Stimulated activated CD8-positive, alpha-beta memory T cell treated with anti-CD3 and anti-CD28 coated beads, Interleukin-7, amount 100 ng/mL, for 4 hours (primary cell): ENCODE results near the gene TBC1D7.

ENCODE experiments used
- DNase-seq, 2 donors: peaks; one replicate each; pipeline ENCODE4 v3.0.0-alpha.2; 2020; ENCODE audit warnings: low read depth in 2 of 2

The TBC1D7 gene

GRCh38 chr6:13272131-13273046 is 55.9 kb downstream of the TBC1D7 start:
- peak in 1 of 2 donors; percentile 7 for DNase-seq

DNA sequence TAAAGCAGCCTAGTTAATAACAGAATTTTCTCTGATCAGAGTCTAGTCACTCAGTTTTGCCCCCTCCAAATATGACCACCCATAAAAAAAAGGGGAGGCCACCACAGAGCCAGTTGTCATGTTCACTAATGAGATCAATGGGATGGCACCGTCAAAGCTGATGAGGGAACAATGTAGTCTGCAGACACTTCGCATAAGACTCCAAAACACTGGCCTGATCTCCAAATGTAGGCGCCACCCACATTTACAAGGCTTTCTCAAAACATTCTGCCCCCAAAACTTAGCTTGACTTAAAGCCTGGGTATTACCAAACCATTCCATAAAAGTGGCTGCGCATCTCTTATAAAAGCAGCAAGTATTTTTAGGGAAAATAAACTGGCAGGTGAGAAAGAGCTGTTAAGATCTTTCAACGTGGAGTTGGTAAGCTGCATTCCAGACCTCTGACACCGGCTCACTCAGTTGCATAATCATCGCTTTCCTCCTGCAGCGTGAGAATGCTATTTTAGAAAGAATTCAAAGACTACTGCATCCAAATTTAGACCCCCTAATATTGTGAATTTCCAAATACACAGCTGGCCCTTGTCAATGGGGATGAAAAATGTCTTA is 59.3 kb downstream of the TBC1D7 start:
- no peak for DNase-seq

DNA sequence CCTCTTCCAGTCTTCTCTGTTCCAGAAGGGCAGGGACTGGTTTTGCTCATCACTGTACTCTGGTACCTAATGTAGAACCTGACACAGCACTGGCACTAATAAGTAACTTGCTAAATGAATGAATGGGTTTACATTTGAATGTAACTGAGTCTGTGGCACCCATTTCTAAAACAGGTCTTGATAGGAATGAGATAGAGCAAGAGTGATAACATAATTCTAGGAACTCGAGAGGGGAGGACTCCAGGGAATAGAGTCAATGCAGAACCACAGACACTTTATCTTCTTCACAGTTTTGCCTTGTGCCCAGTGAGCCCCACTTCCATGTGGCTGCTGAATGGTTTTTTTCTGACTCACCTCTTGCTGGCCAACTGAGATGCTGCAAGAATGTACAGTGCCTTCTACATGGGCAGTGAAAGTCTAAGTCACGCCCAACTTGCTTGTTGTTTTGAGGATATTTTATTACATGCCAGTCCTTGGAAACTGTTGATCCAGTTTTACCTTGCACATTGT is 61.1 kb downstream of the TBC1D7 start:
- no peak for DNase-seq

- no peak for DNase-seq
These were observed 64.7 kb downstream of the TBC1D7 start for GRCh38 chr6:13263669-13264068.

DNA sequence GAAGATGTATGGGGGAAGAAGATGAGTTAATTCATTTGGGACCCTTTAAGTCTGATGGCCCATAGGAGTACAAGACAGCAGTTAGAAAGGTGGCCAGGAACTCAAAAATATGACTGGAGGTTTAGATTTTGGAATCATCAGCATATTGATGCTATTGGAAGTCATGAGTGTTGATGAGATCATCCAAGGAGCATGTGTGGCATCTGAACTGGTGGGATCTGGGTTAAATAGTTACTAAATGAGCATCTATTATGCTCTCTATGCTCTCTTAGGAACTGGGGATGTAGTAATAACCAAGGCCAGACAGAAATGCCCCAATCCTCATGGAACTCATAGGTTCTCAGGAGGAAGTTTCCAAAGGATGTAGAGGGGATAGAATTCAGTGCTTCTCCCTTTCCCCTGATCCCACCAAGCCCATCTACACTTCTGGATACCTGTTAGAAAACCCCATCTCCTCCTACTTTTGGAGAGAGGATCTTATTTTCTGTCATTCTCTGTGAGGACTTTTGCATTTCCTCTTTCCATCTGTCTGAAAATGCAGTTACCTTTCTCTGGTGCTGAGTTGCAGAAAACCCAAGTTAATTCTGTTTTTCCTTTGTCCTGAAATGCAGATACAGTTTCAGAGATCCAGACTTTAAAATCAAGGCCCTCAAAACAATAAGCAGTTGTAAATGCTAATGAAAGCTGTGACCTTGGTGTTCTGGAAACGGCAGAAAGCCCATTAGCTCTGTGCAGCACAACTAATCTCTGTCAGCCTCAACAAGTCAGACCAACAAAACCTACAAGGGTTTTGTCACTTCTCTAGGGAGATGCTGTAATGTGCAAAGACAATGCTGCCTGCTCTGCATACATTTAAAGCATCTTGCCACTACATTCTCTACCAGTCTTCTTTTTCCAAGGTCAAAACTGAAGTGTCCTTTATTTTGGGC is 65.8 kb downstream of the TBC1D7 start:
- DNase-seq: no peak

DNA sequence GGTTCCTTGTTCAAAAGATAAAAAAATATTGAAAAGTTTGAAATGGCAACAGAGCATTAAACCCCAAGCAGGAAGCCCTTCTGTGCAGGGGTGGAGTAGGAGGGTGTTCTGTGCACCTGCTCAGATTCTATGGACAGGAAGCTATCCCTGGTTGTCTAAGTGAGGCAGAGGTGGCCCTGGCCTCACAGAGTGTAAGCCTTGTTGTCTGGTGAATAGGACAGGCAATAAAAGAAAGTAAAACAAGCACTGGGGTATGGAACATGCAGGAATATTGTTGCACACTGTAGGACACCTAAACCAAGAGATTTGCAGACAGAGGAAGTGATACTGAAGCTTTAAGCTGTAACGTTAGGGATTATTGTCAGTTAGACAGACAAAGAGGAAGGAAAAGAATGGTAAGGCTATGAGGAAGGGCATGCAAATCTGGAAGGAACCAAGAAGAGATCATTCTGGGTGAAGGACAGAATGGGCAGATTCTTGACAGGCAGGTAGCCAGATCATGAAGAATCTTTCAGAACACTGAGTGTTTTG is 66.8 kb downstream of the TBC1D7 start:
- DNase-seq: no peak

DNA sequence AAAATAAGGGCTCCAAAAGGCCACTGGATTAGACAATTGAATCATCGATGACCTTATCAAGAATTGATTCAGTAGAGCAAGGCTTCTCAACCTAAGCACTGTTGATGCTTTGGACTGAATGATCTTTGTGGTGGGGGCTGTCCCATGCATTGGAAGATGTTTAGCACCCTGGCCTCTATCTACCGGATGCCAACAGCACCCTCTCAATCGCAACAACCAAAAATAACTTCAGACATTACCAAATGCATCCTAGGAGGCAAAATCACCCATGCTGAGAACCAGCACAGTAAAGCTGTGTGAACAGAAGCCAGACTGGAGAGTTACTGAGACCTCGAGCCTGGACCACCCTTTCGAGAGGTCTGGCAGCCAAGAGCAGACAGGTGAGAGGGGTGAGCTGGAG is 67.5 kb downstream of the TBC1D7 start:
- no peak for DNase-seq

GRCh38 chr6:13260101-13260598 is 68.2 kb downstream of the TBC1D7 start:
- no peak for DNase-seq

DNA sequence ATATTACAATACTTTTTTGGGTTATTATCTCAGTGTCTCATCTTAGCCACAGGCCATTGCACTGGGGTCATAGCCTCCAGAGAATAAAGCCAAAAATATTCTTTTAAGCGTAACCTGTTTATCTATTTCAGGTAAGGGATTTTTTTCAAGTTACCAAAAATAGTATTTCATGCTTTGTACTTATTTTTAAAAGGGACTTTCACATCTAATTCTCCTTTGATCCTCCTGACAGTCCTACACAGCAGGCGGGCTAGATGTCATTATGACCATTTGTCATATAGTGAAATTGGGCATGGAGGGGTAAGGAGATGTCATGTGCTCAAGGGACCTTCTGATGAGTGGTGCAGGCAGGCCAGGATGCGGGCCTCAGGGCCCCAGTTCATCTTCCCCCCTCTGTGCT is 68.9 kb downstream of the TBC1D7 start:
- no peak for DNase-seq

DNA sequence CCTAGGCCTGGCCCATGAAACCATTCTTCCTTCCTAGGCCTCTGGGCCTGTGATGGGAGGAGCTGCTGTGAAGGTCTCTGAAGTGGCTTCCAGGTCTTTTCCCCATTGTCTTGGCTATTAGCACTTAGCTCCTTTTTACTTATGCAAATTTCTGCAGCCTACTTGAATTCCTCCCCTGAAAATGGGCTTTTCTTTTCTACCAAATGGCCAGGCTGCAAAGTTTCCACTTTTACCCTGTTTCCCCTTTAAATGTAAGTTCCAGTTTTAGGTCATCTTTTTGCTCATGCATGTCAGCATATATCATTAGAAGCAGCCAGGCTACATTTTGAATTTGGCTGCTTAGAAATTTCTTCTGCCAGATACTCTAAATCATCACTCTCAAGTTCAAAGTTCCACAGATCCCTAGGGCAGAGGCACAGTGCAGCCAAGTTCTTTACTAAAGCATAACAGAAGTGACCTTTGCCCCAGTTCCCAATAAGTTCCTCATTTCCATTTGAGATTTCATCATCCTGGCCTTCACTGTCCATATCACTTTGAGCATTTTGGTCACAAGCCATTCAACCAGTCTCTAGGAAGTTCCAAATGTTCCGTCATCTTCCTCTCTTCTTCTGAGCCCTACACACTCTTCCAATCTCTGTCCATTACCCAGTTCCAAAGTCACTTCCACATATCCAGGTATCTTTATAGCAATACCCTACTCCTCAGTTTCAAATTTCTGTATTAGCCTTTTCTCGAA is 71.9 kb downstream of the TBC1D7 start:
- DNase-seq: no peak
